B cell (primary cell): ENCODE data around the gene CD38.

Experiments
- CTCF ChIP-seq: fragments of 200-600 bp; IDR thresholded peaks from one replicate; pipeline ENCODE4 v1.8.0; 2022; ENCODE audit warnings: antibody characterized with exemption, mild to moderate bottlenecking
- EZH2 ChIP-seq: IDR thresholded peaks from 2 replicates; pipeline ENCODE4 v1.6.1; 2012; ENCODE audit warnings: borderline replicate concordance, low read depth, mild to moderate bottlenecking, moderate library complexity, low read length; ENCODE audit not compliant: insufficient read depth, poor library complexity, severe bottlenecking

GRCh38 chr4:15742637-15743036 lies 35.5 kb upstream of the CD38 start:
- TF ChIP-seq CTCF (no peak), EZH2 (no peak)
